Inferior parietal cortex (tissue), 1 donor: ENCODE data around the gene APRT.

Experiments used
- DNase-seq: peaks from one replicate; pipeline ENCODE4 v3.0.0-alpha.2; 2016; ENCODE audit errors: extremely low spot score

APRT gene

DNA sequence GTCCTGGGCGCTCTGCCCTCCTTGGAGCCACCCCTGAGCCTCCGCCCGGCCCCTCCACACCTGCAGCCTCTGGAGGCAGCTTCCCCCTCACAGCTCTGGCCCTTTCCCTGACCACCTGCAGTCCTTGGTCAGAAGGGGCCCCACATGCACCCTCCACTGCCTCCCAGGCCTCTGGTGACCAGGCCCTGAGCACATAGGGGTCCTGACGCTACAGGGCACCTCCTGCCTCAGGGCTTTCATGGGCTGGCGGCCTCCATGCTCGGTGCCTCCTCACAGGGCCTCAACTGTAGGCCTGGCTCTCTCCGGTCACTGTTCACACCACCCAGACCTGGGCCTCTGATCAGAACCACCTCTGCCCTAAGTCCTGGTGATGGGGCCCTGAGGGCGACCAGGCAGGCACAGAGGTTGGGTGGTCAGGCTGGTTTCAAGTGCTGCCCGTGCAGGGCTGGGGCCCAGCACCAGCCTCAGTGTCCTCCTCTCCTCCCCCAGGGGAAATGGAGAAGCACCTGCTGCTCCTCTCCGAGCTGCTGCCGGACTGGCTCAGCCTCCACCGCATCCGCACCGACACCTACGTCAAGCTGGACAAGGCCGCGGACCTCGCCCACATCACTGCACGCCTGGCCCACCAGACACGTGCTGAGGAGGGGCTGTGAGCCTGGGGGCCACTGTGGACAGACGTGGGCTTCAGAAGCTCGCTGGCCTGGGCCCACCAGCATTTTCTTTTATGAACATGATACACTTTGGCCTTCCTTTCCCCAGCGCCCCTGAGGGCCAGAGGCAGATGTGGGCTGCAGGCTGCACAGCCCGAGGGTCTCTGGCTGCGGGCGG lies 3.9 kb downstream of the APRT start:
- DNase-seq: no peak

- DNase-seq: no peak
These were observed 4.5 kb downstream of the APRT start for GRCh38 chr16:88807142-88807625.

- no peak for DNase-seq
These were observed 5.1 kb downstream of the APRT start for GRCh38 chr16:88806491-88807111.

- DNase-seq: no peak
These were observed 5.8 kb downstream of the APRT start for GRCh38 chr16:88805887-88806393.

DNA sequence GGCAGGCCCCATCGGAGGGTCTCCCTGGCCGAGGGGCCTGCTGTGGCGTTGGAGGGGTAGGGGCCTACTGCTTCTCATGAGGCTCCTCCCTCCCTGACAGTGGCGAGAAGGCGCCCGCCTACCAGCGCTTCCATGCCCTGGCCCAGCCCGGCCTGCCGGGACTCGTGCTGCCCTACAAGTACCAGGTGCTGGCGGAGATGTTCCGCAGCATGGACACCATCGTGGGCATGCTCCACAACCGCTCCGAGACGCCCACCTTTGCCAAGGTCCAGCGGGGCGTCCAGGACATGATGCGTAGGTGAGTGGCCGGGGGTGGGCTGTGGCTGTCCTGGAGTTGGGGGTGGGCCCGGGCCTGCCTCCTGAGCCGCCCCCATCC lies 6.4 kb downstream of the APRT start:
- DNase-seq: no peak

DNA sequence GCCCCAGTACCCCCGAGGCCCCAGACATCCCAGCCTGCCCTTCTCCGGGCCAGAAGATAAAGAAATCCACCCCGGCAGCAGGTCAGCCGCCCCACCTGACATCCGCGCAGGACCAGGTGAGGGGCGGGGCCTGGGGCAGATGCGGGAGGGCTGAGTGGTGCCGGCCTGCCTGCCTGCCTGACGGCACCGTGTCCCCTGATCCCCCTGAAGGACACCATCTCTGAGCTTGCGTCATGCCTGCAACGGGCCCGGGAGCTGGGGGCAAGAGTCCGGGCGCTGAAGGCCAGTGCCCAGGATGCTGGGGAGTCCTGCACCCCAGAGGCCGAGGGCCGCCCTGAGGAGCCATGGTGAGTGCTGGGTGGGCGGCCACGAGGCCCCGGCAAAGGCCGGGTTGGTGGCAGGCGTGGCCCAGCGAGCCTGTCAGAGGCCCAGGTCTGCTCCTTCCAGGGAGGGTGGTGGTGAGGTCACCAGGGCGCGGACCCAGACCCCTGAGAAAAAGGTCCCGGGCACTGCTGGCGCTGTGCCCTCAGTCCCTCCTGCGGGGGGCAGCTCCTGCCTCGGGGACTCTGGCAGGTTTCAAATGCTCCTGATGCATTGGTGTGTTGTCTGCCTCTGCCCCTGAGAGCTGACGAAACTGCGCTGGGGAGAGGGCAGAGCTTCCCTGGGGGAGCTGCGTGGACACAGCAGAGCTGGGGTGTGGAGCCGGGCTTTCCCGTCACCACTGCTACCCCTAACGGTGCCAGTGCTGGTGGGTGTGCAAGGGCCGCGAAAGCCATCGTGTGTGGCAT lies 7.0 kb downstream of the APRT start:
- DNase-seq: no peak

DNA sequence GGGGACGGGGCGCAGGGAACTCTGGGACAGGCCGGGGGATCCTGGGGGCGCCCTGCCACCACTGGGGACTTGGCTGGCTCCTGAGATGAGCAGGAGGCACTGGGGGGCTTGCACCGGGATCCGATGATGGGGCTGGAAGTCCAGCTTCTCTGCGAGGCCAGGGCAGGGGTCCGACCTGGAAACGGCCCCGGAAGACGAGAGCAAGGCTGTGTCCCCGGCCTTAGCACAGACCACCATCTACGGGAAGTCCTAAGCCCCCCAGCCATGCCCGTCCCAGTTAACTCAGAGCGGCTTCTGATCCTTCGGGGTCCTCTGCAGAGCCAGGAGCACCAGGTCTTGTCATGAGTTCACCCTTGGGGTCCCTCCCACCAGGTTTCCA lies 7.6 kb downstream of the APRT start:
- DNase-seq: no peak

DNA sequence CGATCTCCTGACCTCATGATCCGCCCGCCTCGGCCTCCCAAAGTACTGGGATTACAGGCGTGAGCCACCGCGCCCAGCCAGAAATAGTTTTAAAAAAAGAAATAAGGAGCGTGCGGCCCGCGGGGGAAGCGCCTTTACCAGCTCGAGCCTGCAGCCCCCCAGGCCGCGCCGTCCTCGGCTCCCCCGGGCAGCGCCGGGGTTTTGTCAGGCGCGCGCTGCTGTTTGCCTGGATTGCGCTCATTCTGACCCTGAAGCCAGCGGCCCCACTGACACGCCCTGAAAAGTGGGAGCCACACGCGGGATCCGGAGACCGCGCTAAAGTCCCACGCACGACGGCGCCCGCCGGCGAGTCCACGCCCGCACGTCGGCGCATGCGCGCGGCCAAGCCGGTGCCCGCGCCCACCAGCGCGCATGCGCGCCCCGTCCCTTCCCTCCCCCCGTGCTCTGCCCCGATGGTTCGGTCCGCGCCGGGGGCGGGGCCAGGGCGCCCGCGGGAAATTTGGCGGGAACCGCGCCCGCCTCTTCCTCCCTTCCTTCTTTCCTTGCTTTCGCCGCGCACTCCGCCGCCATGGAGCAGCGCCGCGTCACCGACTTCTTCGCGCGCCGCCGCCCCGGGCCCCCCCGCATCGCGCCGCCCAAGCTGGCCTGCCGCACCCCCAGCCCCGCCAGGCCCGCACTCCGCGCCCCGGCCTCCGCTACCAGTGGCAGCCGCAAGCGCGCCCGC lies 8.3 kb downstream of the APRT start, which contains the start of gene CDT1:
Gene CDT1 (plus strand): TSS at position 526 of the 724 bp plus-strand sequence. CDS start 43 bp downstream, at position 569.
- peak; percentile 81 for DNase-seq

DNA sequence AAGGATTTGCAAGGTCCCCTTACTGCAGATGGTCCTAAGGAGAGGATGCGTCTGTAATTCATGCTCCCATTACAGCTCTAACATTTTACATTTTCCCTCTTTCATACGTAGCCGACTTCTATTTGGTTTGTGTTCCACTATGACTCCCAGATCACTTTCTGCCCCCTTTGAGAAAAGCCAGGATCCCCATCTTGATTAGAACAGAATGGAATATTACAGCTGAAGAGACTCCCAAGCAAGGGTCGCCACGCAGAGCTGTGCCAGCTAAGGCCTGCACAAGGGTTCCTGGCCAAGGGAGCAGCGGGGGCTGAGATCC lies 11.5 kb downstream of the APRT start:
- no peak for DNase-seq

DNA sequence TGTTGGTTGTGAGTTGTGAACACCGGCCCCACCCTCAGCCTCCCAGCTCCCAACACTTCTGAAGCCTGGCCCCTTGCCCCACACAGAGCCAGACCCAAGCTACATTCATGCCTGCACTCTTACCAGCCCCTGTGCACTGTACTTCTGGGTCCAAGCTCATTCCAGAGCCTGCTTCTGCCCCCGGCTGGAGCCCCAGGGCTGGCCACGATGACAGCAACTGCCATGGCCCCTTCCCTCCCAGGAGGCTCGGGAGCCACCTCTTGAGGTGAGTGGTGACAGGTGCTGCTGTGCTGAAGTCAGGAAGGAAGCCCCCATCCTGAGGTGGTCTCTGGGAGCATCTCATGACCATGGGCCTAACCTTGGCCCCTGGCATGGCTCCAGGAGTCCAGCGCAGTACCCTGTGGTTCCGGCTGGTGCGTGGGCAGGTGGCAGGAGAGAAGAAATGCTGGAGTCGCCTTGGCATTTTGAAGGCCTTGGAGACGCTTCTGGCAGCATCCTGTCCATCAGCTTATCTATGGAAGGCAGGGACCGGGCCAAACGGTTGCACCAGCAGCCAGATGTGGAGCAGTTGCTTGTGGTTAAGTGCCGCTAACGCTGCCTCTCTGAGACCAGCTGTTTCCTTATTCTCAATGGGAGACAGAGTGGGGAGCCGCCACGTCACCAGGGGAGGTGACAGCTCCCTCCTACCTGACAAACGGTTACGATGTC lies 12.0 kb downstream of the APRT start:
- DNase-seq: no peak

DNA sequence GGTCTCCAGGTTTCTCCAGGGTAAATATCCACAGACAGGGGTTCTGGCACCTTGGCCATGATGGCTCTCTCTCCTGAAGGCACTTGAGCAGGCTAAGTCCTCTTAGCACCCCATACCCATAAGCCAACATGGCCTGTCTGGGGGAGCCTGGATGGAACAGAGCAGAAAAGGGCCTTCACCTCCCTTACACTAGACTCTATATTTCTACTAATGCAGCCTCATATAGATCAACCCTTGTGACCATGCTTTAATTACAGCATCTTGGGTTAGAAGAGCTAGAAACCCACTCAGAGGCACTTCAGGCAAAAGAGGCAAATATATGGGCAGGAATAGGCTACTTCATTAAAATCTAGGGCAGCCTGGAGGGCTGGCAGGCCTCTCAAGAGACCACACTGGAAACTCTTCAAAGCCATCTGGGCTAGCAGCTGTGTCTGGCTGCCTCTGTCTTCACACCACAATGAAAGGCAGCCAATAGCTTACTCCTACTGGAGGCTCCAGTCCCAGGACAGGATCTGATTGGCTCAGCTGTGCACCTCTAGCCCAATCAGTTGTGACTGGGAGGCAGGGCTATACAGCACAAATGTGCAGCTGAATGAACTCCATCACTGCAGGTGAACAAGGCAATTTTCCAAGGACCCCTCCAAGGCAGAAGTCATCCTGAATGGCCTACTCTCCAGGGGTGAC lies 12.8 kb downstream of the APRT start:
- no peak for DNase-seq

DNA sequence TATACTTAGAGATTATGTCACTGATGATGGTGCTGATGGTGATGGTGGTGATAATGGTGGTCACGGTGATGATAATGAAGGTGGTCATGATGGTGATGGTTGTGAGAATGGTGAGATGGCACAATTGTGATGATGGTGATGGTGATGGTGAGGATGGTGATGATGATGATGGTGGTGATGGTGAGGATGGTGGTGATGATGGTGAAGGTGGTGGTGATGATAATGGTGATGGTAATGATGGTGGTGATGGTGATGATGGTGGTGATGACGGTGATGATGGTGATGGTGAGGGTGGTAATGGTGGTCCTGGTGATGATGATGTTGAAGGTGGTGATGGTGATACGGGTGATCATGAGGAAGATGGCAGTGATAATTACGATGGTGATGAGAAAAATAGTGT lies 13.7 kb downstream of the APRT start:
- DNase-seq: no peak

DNA sequence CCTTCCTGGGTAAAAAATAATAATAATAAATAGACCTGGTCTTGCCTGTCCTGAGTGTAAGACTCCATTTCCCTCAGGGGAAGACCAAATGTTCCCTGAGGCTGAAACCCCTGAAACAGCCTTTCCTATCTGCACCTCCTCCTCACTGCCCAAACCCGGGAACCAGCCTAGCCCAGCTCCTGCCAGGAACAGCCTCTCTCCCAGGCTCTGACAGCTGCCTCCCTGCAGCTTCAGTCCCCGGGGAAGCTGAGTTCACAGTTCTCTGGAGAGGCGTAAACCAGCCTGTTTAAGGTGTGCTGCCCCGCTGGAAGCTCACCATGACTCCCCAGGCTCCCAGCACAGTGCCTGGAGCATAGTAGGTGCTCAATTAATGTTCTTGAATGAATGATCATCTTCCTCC lies 15.4 kb downstream of the APRT start:
- no peak for DNase-seq

DNA sequence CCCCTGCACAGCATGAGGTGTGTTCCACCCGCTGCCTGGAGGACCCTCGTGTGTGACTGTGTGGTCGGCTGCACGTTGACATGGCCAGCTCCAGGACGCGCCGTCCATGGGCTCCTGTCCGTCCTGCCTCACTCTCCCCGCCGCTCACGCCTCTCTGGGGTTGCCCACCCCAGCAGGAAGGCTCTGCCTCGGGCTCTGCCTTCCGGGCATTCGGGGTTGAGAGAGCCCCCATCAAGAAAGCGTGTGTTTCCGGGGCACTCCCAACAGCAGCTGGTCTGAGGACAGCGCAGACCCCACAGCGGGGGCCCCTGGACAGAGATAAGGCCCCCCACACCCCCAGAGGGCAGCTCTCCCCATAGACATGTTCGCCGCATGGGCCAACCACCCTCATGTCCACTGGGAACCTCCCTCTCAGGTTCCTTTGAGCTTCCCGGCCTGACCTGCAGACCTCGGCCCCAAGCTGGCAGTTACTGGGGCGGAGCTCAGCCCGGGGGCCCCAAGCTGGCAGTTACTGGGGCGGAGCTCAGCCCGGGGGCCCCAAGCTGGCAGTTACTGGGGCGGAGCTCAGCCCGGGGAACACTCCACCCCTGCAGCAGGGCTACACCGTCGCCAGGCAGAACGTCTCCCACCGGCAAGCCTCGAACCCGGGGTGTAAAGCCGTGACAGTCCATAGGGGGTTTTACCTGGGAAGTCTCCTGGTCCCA lies 18.3 kb downstream of the APRT start:
- no peak for DNase-seq

GRCh38 chr16:88792668-88793250 lies 19.0 kb downstream of the APRT start:
- no peak for DNase-seq

DNA sequence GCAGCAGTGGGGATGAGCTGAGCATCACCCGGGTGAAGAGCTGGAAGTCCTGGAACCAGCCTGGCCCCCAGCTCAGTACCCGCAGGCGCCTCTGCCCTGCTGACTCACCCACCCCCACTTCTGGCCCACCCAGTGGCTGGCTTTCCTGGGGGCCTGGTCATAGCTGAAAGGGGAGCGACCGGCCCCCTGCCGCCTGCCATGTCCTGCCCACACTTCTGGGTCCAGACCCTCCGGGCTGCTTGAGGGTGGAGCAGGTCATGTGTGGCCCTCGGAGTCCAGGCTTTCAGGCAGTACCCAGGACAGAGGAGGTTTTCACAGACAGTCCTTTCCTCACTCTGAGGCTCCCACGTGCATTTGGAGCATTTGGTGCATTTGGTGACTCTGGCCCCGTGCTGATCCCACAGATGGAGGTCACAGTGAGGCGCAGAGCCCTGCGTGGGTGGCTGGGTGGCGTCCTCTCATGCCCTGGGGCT lies 19.6 kb downstream of the APRT start:
- no peak for DNase-seq

GRCh38 chr16:88790312-88791211 lies 21.2 kb downstream of the APRT start:
- no peak for DNase-seq

DNA sequence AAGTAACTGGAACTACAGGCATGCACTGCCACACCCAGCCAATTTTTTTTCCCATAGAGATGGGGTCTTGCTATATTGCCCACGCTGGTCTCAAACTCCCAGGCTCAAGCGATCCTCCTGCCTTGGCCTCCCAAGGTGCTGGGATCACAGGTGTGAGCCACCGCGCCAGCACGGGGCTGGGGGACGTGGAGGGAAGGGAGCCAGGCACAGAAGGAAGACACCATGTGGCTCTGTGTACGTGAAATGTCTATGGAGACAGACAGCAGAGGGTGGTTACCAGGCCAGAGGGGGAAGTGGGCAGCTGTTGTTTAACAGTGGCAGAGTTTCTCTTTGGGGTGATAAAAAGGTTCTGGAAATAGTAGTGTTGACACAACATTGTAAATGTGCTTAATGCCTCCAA lies 22.1 kb downstream of the APRT start:
- no peak for DNase-seq
